ENCODE measurements around the gene RPN1. TPM values are rescaled to one million over a fixed set of nuclear protein-coding genes. Genes with fewer than 3 reads are reported as not detected.

Gene RPN1
- total RNA-seq, 1 donor from 2014 or later = 213 TPM

DNA sequence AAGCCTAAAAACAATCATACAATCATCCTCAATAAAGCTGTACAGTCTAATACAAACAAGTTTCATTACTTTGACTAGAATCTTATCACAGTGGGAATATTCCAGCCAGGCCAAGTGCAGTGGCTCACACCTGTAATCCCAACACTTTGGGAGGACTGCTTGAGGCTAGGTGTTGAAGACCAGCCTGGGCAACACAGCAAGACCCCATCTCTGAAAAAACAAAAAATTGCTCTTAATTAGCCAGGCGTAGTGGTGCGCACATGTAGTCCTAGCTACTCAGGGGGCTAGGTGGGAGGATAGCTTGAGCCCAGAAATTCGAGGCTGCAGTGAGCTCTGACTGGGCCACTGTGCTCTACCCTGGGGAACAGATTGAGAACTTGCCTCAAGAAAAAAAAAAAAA, 3.3 kb downstream of the RPN1 start:
- TF ChIP-seq, protein P1, sequence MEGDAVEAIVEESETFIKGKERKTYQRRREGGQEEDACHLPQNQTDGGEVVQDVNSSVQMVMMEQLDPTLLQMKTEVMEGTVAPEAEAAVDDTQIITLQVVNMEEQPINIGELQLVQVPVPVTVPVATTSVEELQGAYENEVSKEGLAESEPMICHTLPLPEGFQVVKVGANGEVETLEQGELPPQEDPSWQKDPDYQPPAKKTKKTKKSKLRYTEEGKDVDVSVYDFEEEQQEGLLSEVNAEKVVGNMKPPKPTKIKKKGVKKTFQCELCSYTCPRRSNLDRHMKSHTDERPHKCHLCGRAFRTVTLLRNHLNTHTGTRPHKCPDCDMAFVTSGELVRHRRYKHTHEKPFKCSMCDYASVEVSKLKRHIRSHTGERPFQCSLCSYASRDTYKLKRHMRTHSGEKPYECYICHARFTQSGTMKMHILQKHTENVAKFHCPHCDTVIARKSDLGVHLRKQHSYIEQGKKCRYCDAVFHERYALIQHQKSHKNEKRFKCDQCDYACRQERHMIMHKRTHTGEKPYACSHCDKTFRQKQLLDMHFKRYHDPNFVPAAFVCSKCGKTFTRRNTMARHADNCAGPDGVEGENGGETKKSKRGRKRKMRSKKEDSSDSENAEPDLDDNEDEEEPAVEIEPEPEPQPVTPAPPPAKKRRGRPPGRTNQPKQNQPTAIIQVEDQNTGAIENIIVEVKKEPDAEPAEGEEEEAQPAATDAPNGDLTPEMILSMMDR (IDR thresholded peaks at IDR 0.05) = no peak
- Mint-ChIP-seq H3K4me3 (ENCODE audit: unreplicated experiment) (no peak overlapping the region), H3K36me3 (ENCODE audit: low read depth) (peaks cover 8% of the 10 kb centered on the region), H3K4me1 (ENCODE audit: low read depth) (peaks cover 31% of the 10 kb centered on the region), H3K27me3 (ENCODE audit: low read depth) (no peaks in the 10 kb centered on the region), H3K27ac (ENCODE audit: unreplicated experiment) (peak overlapping the region; percentile 12), H3K9me3 (ENCODE audit: low read depth) (no peaks in the 10 kb centered on the region)
- no peak for DNase-seq (ENCODE audit: low spot score)

DNA sequence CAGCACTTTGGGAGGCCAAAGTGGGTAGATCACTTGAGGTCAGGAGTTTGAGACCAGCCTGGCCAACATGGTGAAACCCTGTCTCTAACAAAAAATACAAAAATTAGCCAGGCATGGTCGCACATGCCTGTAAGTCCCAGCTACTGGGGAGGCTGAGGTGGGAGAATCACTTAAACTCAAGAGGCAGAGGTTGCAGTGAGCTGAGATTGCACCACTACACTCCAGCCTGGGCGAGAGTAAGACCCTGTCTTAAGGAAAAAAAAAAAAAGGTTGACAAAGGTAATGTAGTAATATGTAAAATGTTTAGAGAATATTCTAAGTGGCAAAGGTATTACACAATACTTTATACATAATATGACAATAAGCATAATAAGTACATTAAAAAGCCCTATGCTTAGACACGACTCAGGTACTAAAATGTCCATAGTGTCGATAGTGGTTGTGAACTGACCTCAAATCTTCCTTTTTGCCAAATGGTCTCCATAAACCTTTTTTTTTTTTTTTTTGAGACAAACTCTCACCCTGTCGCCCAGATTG, 16.5 kb downstream of the RPN1 start:
- Mint-ChIP-seq H3K27ac (ENCODE audit: unreplicated experiment) (peak overlapping the region; percentile 22), H3K4me3 (ENCODE audit: unreplicated experiment) (no peak overlapping the region), H3K4me1 (ENCODE audit: low read depth) (no peaks in the 10 kb centered on the region), H3K9me3 (ENCODE audit: low read depth) (no peaks in the 10 kb centered on the region), H3K36me3 (ENCODE audit: low read depth) (peaks cover 28% of the 10 kb centered on the region), H3K27me3 (ENCODE audit: low read depth) (no peaks in the 10 kb centered on the region)
- TF ChIP-seq, protein P1 (IDR thresholded peaks at IDR 0.05) = no peak
- no peak for DNase-seq (ENCODE audit: low spot score)

DNA sequence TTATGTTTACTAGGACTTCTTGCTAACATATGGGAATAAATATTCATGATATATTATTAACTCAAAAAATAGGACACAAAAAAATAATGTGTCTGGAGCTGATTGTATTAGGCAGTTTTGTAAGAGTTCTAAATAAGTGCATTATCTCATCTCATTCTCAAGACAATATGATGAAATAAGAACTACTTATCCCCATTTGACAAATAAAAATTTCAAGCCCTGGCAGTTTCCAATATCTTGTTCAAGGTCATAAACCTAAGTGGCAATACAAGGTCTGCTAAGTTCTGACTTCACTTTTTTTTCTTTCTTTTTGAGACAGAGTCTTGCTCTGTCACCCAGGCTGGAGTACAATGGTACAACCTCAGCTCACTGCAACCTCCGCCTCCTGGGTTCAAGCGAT, 18.3 kb downstream of the RPN1 start:
- TF ChIP-seq, protein P1 (IDR thresholded peaks at IDR 0.05) = no peak
- H3K27ac Mint-ChIP-seq (ENCODE audit: unreplicated experiment) = peak overlapping the region; percentile 45
- no peak for DNase-seq (ENCODE audit: low spot score)
- no peak overlapping the region for H3K4me3 Mint-ChIP-seq (ENCODE audit: unreplicated experiment)
- H3K4me1 Mint-ChIP-seq (ENCODE audit: low read depth) = no peaks in the 10 kb centered on the region
- peaks cover 23% of the 10 kb centered on the region for H3K36me3 Mint-ChIP-seq (ENCODE audit: low read depth)
- no peaks in the 10 kb centered on the region for H3K9me3 Mint-ChIP-seq (ENCODE audit: low read depth)
- no peaks in the 10 kb centered on the region for H3K27me3 Mint-ChIP-seq (ENCODE audit: low read depth)

DNA sequence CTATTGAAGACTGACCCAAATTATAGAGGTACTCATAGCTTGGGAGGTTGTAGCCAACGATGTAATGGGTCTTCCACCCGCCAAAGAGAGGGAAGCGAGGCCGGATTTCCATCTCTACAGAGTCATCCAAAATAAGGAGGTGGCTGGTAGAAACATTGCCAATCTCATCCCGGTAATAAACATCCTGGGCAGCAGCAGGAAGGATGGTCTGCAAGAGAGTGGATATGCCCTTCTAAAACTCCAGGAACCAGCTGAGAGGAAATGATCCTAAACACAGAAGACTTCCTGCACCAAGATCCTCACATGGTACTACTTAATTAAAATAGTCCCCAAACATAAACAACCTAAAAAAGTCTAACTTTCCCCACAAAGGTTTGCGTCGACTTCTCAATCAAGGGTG, 20.7 kb downstream of the RPN1 start:
- no peak overlapping the region for H3K27ac Mint-ChIP-seq (ENCODE audit: unreplicated experiment)
- peaks cover under 1% of the 10 kb centered on the region for H3K4me1 Mint-ChIP-seq (ENCODE audit: low read depth)
- no peak for DNase-seq (ENCODE audit: low spot score)
- TF ChIP-seq, protein P1 (IDR thresholded peaks at IDR 0.05) = no peak
- no peaks in the 10 kb centered on the region for H3K9me3 Mint-ChIP-seq (ENCODE audit: low read depth)
- peaks cover 36% of the 10 kb centered on the region for H3K36me3 Mint-ChIP-seq (ENCODE audit: low read depth)
- H3K27me3 Mint-ChIP-seq (ENCODE audit: low read depth) = no peaks in the 10 kb centered on the region
- no peak overlapping the region for H3K4me3 Mint-ChIP-seq (ENCODE audit: unreplicated experiment)

DNA sequence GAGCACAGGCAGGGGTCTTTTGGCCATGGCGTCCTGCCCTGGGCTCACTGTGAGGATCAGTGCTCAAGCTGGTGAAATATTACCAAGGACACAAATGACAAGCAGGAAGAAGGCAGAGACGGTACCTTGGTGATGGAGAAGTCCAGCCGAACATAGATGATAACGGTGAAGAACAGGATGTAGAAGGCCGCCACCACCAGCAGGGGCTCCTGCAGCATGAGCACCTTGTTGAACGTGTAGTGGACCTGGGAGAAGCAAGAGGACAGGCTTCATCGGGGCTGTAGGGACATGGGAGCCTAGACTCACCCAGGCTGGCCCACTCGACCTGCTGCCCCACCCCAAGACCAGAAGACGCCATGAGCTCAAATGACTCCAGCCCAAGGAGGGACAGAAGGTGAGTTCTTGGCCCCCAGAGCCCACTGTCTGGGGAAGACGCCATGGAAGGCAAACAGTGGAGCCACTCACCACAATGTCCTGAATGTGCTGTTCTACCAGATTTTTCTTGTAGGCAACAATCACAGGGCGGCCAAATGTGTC, 25.1 kb downstream of the RPN1 start:
- Mint-ChIP-seq H3K36me3 (ENCODE audit: low read depth) (peaks cover 44% of the 10 kb centered on the region), H3K9me3 (ENCODE audit: low read depth) (no peaks in the 10 kb centered on the region), H3K4me3 (ENCODE audit: unreplicated experiment) (no peak overlapping the region), H3K4me1 (ENCODE audit: low read depth) (peaks cover 14% of the 10 kb centered on the region), H3K27me3 (ENCODE audit: low read depth) (no peaks in the 10 kb centered on the region), H3K27ac (ENCODE audit: unreplicated experiment) (no peak overlapping the region)
- TF ChIP-seq, protein P1 (IDR thresholded peaks at IDR 0.05) = no peak
- DNase-seq (ENCODE audit: low spot score) = peak; percentile 20
